ENCODE measurements around the gene MEX3A.

MEX3A gene

DNA sequence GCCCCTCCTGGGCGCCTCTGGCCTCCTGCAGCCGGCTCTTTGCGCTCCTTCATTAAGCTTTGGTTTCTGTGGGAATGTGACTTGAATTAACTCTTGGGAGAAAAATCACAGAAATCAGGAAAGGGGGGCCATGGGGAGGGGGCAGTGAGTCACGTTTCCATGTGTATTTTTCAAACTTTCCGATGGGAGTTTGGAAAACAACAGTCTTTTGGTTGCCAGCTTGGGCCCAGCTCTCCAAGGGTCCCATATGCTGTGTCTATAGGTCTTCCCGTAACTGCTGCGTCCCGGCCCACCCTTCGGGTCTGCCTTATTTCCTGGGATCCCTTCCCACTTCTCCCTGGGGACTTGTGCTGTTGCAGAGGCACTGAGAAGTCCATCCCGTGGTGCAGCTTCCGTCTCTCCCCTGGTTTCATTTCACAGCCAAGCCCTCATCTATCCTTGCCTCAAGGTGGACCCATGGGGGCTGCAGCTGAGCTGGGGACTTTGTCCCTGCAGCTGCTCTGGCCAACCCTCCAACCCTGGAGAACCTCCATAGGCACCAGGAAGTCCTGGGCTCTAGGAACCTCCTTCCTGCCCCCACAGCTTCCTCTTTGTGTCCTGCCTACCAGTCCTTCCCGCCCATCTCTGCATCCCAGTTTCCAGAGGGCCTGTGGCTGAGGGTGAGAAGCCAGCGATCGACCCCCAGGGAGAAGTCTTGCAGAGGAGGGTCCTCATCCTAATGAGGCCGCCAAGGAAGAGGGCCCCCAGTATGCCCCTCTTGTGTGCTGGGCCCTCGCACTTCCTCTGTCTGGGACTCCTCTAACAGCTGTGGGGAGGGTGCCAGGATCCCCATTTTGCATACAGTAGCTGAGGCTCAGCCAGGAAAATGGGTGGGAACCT lies 20.6 kb upstream of the MEX3A start:
- no peak for DNase-seq (ENCODE audit: low read depth)

DNA sequence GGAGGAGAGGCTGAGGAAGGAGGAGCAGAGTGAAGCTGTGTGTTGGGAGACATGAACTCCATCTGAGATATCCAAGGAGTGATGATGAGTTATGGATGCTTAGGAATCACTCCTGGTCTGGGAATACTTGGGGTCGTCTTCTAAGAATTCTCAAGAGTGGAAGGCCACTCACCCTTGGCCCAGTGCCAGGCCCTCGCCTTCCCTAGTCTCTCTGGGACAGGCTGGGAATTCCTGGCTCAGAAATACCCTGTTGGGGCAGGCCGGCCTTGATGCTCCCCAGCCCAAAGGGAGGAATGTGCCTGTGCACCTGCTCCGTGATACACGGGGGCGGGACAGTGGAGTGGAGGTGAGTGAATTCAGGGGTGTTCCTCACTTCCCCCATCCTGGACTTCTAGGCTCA lies 19.6 kb upstream of the MEX3A start:
- DNase-seq (ENCODE audit: low read depth) = no peak

DNA sequence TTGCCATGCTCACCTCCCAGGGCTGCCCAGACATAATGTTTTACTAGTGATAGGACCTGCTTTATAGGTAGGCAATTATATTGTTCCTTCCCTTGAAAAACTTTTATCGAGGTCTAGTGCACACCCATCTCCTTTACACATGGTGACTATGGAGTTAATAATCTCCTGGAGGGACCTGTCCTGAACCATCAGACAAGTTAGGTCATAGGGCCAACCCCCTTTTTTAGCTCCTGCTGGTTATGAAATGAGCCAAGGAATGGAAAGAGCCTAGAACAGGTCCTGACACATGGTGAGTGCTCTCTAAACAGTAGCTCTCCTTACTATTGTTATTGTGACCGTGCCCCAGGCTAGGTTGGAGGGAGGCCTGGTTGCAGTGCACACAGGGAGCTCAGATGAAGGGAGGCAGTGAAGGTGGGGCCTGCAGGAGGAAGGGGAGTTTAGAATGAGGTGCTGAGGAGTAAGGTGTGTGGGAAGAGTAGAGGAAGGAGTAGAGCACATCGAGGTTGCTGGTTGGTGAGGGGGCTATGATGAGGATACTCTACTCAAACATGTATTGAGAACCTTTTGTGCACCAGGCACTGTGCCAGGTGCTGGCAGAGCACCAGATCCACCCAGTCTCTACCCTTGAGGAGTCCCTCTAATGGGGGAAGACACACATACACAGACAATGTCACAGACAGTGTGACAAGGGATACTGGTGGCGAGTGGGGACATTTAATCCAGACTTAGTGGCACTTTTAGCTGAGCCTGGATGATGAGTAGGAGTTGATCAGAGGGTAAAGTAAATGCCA lies 18.1 kb upstream of the MEX3A start:
- DNase-seq (ENCODE audit: low read depth) = no peak

DNA sequence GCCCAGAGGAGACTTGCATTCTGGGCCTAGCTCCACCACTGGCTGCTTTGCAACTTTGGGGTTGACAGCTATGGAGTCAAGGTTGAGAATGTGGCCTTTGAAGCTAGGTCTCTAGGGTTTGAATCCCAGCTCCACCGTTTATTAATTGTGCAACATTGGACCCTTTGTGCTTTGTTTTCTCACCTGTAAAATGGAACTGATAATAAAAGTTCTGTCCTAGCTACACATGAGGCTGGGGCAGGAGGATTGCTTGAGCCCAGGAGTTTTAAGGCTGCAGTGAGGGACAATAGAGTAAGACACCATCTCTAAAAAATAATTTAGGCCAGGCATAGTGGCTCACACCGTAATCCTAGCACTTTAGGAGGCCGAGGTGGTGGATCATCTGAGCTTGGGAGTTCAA lies 17.0 kb upstream of the MEX3A start:
- DNase-seq (ENCODE audit: low read depth) = no peak

DNA sequence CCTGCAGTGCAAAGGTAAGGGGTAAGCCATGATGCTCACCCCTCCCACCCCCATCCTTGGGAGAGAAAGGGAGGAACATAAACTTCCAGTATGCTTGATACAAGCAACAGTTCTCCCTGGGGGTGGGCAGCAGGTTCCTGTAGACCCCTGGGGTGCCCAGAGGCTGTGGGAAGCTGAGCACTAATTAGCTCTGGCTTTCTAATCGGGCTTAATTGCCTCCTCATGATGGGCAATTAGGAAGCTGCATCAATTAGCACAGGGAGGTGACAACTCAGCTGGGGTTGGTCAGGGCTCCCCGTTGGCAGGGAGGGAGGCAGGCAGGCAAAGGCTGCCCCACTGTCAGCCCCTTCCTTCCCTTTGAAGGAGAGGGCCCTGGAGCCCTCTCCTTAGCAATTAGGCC lies 16.5 kb upstream of the MEX3A start:
- no peak for DNase-seq (ENCODE audit: low read depth)

DNA sequence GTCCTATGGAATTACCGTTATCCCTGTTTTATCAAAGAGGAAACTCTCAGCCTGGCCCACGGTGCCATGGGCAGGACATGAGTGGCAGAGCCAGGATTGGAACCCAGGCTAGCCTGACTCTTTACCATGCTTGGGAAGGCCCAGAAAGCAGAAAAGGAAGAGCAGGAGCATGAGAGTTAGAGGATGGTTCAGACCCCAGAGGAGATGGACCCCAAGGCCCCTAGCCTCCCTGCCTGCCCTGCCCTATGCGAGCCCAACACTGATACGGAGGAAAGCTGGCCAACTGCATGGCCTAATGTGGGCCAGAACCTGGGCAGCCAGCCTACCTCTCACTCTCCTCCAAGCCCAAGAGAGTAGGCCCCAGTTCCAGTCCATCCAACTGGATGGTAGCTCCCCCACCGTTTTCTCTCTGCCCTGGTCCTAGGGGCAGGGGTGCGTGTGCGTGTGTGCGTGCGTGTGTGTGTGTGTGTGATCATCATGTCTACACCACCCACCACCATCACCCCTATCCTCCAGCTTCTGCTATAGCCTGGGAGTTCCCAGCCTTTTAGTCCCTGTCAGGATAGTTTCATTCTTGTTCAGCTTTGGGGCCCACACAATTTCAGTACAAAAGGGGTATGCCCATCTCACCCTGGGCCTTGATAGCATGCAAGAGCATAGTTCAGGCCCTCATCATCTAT lies 15.4 kb upstream of the MEX3A start:
- DNase-seq (ENCODE audit: low read depth) = no peak

DNA sequence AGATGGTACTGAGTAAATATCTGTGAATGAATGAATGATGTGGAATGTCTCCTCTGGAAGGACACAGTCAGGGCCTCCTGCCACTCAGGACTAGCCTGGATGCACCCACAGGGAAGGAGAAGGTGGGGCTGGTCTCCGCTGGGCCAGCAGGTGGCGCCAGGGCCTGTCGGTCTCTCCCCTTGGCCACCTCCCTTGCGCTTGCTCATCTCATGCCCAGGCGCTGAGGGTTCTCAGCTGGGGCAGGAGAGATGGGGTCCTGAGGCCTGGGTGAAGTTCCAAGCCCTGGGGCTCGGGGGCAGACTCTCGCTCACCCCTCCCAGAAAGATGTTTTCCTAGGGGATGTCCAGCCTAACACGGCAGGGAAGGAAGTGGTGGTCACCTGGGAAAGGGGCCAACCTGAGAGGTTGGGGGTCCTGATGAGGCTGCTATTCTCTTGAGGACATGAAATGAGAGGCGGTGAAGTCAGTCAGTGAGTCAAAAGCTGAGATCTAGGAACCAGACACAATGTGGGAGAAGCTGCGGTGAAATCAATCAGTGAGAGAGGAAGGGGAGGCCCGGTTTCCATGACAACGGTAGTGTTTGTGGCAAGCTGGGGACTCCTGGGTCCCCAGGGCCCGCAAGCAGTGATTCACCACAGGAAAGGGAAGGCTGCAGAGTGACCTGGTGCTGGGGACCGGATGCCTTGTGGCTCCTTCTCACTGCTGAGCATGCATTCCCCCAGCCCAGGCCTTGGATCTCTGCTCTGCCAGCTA lies 14.6 kb upstream of the MEX3A start:
- DNase-seq (ENCODE audit: low read depth) = peak; percentile 87

DNA sequence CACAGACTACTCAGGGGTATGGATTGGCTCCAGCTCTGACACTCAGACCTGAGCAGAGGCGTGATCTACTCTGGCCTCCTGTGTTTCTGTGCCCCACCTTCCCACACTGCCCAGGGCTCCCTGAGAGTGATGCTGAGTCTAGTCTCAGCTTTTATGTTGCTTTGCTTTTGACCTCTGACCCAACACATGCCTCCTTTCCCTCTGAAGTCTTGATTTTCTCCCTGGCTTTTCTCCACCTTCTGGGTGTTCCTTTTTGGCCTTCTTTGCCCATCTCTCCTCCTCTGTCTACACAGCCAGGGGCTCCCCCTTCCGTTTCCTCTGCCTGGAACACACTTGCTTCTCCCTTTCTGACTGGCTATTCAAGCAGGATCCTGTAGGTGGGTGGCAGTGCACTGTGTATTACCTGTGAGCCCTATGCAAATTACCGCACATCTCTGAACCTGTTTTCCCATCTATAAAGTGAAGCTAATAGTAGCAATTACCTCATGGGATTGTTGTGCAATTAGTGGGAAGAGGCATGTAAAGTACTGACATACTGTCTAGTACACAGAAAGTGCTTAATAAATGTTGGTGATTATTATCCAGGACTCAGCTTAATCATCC lies 13.7 kb upstream of the MEX3A start:
- no peak for DNase-seq (ENCODE audit: low read depth)

DNA sequence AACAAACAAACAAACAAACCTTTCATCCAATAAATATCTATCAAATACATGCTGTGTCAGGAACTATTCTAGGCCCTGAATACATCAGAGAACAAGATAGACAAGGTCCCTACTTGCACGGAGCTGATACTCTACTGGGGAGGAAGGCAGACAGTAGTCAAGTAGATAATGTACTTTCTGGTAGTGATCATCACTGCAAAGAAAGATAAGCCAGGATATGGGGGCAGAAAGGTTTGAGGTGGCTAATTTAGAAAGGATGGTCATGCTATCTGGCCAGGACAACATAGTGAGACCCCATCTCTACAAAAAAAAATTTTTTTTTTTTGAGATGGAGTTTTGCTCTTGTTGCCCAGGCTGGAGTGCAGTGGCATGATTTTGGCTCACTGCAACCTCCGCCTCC lies 9.3 kb upstream of the MEX3A start:
- no peak for DNase-seq (ENCODE audit: low read depth)

DNA sequence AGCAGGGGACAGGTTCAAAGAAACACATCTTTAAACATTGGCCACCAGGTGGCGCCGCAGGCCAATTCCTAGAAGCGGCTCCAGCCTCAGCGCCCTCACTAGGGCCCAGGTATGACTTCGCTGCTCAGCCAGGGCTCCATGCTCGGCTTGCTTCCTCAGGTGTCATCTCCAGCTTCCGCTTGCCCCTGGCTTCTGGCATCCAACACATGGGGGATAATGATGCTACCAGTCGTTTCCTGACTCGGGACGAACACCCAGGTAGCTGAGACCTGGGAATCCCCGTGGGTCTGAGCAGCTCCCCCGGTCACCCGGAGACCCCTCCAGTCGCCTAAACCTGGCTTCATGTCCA lies 8.5 kb upstream of the MEX3A start:
- DNase-seq (ENCODE audit: low read depth) = peak; percentile 83

DNA sequence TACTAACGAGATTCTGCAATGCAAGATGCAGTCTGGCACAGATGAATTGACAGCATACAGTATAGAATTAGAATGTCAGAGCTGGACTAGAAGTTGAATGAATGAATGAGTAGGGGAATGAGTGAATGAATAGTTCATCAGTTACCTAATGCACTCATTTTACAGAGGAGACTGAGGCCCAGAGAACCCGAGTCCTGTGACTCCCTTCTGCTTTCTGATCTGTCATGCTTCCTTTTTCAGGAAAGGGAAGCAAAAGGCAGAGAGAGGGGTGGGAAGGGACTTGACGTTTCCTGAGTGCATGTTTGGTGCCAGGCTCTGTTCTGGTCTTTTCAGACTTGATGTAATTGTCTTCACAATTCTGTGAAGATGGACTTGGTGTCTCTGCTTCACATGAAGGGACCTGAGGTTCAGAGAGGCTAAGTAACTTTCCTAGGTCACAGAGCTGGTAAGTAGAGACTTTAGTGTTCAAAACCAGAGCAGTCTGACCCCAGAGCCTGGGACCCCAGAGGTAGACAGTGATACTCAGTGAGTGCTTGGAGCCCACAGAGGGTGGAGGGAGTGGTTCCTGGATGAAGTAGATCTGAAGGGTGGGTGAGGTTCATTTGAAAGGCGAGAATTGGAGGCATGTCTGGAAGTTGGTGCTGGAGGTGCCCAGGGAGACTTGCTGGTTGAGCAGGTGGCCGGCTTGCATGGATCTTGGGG lies 8.0 kb upstream of the MEX3A start:
- no peak for DNase-seq (ENCODE audit: low read depth)

DNA sequence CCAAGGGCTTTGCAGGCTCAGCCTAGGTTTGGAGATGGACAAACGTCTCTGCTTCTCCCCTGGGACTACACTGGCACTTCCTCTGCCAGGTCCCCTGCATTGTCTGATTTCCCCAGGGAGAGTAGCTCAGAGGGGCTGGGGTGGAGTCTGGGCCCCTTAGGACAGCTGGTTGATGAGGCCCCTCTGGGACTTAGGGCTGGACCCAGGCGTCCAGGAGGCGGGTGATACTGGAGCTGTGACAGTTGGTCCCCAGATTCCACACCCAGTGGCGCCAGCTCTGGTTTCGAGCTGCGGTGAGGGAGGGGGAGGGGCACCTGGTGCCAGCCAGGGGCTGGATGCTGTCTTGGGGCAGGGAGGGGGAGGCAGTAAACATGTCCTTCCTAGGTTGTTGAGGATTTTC lies 7.4 kb upstream of the MEX3A start:
- no peak for DNase-seq (ENCODE audit: low read depth)

DNA sequence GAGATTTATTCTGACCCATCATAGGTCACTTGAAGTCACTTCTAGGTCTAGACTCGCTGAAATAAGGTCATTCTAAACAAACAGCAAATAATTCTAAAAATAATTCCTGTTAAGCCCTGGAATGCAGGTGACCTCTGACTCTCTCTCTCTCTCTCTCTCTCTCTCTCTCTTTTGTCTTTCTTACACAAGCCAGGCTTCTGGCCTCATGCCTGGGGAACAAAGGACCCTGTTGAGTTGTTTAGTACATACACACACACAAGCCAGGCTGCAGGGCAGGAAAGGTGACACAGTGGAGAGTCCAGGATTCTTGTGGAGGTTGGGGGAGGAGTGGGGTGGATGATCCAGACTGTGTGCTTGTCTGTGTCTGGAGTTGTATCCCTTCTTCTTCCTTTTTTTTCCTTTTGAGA lies 4.0 kb upstream of the MEX3A start:
- no peak for DNase-seq (ENCODE audit: low read depth)

DNA sequence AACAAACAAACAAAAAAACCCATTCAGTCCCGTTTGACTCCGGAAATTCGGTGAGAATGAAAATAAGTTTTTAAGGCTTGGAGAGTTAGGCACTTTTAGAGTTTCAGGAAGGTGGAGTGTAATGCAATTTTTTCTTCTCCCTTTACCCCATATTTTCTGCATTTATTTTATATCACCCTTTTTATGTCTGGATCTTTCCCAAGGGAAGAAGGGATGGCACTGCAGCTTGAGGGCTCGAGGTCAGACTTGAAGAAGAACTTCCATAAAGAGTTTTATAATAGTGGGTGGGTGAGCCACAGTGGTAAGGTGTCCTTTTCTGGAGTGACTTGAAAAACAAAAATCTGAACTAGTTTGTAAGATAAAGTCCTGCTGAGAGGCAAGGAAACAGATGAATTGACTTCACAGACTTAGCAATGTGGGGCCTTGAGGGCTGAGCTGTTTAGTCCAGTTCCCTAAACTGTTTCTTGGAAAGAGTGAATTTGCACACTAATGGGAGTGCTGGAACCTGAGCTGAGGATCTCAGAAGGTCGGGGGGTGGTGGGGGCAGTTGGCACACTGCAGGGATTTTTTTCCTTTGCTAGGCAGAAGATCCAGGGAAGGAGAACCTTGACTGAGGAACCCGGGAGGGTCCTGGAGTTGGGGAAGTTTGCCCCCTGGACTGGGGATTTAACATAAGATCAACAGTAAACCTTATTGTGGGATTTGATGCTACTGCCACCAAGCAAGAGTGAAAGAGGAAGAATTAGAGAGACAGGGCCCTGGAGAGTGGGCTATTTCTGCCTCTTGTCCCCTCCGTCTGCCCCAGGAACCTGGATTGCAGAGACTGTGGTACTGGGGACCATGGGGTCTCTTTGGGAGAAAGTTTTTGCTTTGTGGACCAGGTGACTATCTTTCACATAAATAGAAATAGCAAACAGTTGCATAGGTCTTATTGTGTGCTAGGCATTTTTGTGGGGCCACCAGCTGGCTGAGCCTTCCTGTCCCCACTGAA lies 1.8 kb upstream of the MEX3A start:
- DNase-seq (ENCODE audit: low read depth) = no peak

DNA sequence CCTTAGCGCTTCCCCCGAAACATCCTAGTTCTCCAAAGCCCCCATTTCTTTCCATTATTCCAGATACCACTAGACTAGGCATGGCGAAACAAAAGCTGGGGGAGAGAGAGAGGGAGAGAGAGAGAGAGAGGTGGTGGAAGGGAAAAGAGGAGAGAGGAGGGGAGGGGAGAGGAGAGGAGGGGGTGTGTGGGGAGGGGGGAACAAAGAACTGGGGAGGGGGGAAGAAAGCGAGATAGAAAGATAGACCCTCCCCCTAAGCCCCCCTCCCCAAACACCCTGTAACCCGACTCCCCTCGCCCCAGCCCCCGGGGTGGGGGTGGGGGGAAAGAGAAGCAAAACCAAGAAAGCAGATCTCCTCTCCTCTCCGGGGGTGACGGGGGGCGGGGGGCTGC lies 352 bp downstream of the MEX3A start:
- no peak for DNase-seq (ENCODE audit: low read depth)

DNA sequence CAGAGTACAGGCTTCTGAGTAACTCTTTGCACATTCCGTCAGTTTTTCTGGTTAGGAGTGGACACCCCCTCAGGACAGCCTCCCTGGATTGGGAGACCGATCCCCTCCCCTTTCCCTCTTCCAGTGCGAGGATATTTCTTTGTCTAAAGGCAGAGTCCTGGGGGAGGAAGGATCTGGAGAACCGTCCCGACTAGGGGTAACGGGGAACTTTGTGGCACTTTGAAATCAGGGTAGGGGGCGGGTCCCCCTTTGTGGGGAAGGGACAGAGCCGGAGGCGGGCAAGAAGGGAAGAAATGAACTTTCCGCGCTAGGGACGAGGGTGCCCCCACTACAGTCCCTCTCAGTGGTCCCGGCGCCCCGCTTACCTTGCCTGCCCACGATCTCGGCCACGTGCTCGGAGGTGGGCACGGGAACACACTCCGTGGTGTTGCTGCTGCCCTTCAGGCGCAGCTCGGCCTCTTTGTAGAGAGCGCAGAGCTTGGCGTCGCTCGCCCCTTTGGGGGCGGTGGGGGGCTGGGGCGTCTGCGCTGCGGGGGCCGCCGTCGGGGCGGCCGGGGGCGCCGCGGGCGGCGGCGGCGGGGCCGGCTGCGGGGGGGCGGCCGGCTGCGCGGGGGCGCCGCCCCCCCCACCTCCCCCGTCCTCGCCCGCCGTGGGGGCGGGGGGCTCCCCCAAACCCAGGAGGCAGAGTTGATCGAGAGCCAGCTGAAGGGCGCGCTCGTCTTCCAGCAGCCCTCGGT lies 917 bp downstream of the MEX3A start:
- no peak for DNase-seq (ENCODE audit: low read depth)

DNA sequence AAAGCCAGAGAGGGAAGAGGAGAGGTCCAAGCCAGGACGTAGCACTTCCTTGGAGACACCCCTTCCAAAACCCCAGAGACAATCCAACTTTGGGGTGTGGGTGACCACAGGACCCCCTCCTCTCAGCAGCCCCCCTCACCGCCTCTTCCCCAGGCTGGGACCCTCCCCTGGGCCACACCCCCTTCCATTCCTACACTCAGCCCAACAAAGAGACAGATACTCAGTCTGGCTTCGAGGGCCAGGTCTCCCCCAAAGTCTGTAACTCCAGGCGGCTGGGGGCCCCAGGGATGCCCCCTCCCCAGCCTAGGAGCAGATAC lies 1.4 kb downstream of the MEX3A start:
- DNase-seq (ENCODE audit: low read depth) = no peak

DNA sequence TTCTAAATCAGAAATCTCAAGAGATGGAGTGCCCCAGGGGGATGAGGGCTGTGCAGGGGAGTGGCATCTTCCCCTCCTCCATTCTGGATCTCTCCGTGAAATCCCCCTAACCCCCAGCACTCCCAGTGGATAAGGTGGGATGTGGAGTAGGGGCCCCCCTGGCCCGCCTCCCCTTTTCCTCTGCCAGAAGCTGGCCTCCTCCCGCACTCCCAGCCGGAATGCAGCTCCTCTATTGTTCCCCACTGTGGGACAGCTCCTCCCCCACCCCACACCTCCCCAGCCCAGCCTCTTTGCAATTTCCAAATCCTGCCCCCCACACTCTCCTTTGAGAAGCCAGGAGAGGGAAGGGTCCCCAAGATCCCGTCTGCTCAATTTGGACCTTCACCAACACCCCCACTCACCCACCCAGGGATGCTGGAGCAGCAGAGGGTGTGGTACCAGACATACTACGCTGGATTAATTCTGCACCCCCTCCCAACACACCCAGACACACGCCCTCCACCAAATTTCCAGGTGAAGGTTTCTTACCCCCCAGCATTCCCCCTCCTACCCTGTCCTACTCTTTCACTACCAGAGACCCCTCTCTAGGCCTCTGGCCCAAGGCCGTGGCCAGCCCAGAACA lies 1.9 kb downstream of the MEX3A start:
- DNase-seq (ENCODE audit: low read depth) = no peak

DNA sequence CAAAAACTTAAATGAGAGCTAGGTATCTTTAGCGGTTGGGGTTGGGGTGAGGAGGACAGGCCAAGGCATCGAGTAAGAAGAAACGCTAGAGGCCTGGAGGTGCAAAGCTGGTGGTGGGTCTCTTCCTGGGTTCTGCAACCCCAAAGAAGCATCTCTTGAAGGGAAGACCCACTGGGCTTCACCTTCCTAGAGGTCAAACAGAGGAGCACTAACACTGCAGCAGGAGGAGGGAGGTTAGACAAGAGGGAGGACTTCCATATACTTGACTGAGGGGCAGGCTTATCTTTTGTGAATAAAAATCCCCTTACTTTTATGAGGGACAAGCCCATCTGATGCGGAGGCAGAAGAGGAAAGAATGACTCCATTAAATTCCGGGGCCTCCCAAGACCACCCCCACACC lies 2.5 kb downstream of the MEX3A start:
- DNase-seq (ENCODE audit: low read depth) = no peak
